Measurements from ENCODE around the gene RGP1. TPM values are rescaled to one million over a fixed set of nuclear protein-coding genes. Genes with fewer than 3 reads are reported as not detected.

RGP1 gene, protein sequence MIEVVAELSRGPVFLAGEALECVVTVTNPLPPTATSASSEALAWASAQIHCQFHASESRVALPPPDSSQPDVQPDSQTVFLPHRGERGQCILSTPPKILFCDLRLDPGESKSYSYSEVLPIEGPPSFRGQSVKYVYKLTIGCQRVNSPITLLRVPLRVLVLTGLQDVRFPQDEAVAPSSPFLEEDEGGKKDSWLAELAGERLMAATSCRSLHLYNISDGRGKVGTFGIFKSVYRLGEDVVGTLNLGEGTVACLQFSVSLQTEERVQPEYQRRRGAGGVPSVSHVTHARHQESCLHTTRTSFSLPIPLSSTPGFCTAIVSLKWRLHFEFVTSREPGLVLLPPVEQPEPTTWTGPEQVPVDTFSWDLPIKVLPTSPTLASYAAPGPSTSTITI
- polyA plus RNA-seq (ENCODE audit: insufficient read length in 3 of 3), result 10 to 100 TPM; 28.7 to 31.8 (median 31.1) TPM
- long read RNA-seq, donor 1, full-length matches to known transcripts, result 3 of 3 reads
- long read RNA-seq, donor 1, partial matches to known transcripts, result 0 of 3 reads
- long read RNA-seq, donor 1, other reads (novel, unspliced or antisense), result 0 of 3 reads
- long read RNA-seq, donor 2, full-length matches to known transcripts, result 4 of 4 reads
- long read RNA-seq, donor 2, partial matches to known transcripts, result 0 of 4 reads
- long read RNA-seq, donor 2, other reads (novel, unspliced or antisense), result 0 of 4 reads
- long read RNA-seq, donor 3, full-length matches to known transcripts, result 4 of 4 reads
- long read RNA-seq, donor 3, partial matches to known transcripts, result 0 of 4 reads
- long read RNA-seq, donor 3, other reads (novel, unspliced or antisense), result 0 of 4 reads
- long read RNA-seq, donor 4, full-length matches to known transcripts, result 3 of 3 reads
- long read RNA-seq, donor 4, partial matches to known transcripts, result 0 of 3 reads
- long read RNA-seq, donor 4, other reads (novel, unspliced or antisense), result 0 of 3 reads
- long read RNA-seq, donor 5, full-length matches to known transcripts, result 3 of 3 reads
- long read RNA-seq, donor 5, partial matches to known transcripts, result 0 of 3 reads
- long read RNA-seq, donor 5, other reads (novel, unspliced or antisense), result 0 of 3 reads
- long read RNA-seq, donor 6, full-length matches to known transcripts, result 12 of 12 reads
- long read RNA-seq, donor 6, partial matches to known transcripts, result 0 of 12 reads
- long read RNA-seq, donor 6, other reads (novel, unspliced or antisense), result 0 of 12 reads
- long read RNA-seq, donor 7, full-length matches to known transcripts, result 6 of 6 reads
- long read RNA-seq, donor 7, partial matches to known transcripts, result 0 of 6 reads
- long read RNA-seq, donor 7, other reads (novel, unspliced or antisense), result 0 of 6 reads
- long read RNA-seq, donor 8, full-length matches to known transcripts, result 3 of 3 reads
- long read RNA-seq, donor 8, partial matches to known transcripts, result 0 of 3 reads
- long read RNA-seq, donor 8, other reads (novel, unspliced or antisense), result 0 of 3 reads
- long read RNA-seq, donor 9, full-length matches to known transcripts, result 3 of 3 reads
- long read RNA-seq, donor 9, partial matches to known transcripts, result 0 of 3 reads
- long read RNA-seq, donor 9, other reads (novel, unspliced or antisense), result 0 of 3 reads
- long read RNA-seq, donor 10, full-length matches to known transcripts, result 6 of 6 reads
- long read RNA-seq, donor 10, partial matches to known transcripts, result 0 of 6 reads
- long read RNA-seq, donor 10, other reads (novel, unspliced or antisense), result 0 of 6 reads
- long read RNA-seq, donor 11, full-length matches to known transcripts, result 4 of 4 reads
- long read RNA-seq, donor 11, partial matches to known transcripts, result 0 of 4 reads
- long read RNA-seq, donor 11, other reads (novel, unspliced or antisense), result 0 of 4 reads
- long read RNA-seq, donor 12, full-length matches to known transcripts, result 8 of 13 reads
- long read RNA-seq, donor 12, partial matches to known transcripts, result 5 of 13 reads
- long read RNA-seq, donor 12, other reads (novel, unspliced or antisense), result 0 of 13 reads
- long read RNA-seq, donor 13, full-length matches to known transcripts, result 3 of 3 reads
- long read RNA-seq, donor 13, partial matches to known transcripts, result 0 of 3 reads
- long read RNA-seq, donor 13, other reads (novel, unspliced or antisense), result 0 of 3 reads
- long read RNA-seq, donor 14, result 0 reads
- long read RNA-seq, donor 15, full-length matches to known transcripts, result 9 of 18 reads
- long read RNA-seq, donor 15, partial matches to known transcripts, result 9 of 18 reads
- long read RNA-seq, donor 15, other reads (novel, unspliced or antisense), result 0 of 18 reads
- long read RNA-seq, donor 16, full-length matches to known transcripts, result 5 of 11 reads
- long read RNA-seq, donor 16, partial matches to known transcripts, result 6 of 11 reads
- long read RNA-seq, donor 16, other reads (novel, unspliced or antisense), result 0 of 11 reads

- peak; percentile 76 for DNase-seq
Measured at GRCh38 chr9:35748858-35749514, at the start of gene RGP1, which contains the start of gene GBA2. Gene RGP1, plus strand, starts transcription at chr9:35749287. Its CDS starts 469 bp downstream, at chr9:35749756. Gene GBA2, minus strand, starts transcription at chr9:35749228. Its CDS starts 524 bp downstream, at chr9:35748704.

- no peak for DNase-seq
Measured at GRCh38 chr9:35700031-35700430, 49.1 kb upstream of the RGP1 start.

GRCh38 chr9:35700942-35701341, 48.1 kb upstream of the RGP1 start:
- no peak for DNase-seq

- no peak for DNase-seq
Measured at GRCh38 chr9:35702696-35703095, 46.4 kb upstream of the RGP1 start.

DNA sequence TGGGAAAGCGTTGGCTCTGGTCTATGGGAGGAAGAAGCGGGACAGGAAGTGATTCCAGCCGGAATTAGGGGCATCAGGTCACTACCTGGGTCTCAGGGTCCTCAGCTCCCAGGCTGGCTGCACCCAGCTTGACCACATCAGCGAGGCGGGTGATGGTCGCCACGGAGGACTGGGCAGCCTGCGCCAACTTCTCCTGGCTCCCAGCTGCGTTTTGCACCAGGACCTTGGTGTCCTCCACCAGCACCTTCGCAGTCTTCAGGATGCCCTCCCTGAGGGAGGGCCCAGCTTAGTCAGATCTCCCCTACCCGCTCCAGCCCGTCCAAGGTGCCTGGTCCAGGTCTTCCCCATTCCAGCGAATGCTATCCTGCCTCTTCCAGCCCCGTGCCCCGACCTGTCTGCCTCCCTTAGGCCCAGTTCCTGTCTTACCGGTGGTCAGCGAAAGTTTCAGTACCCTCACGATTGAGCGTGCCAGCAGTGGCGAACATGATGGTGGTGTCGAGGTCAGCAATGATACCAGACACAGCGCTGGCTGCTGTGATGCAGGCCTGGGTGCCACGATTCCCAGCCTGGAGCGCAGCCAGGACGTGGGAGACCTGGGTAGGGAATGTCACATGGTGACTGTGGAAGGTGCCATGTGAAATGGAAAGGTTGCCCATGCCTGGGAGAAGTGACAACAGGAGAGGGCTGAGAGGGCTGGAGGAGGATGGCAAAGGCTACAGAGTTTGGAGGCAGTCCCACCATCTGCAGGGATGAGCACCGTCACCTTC, 45.0 kb upstream of the RGP1 start:
- no peak for DNase-seq

DNA sequence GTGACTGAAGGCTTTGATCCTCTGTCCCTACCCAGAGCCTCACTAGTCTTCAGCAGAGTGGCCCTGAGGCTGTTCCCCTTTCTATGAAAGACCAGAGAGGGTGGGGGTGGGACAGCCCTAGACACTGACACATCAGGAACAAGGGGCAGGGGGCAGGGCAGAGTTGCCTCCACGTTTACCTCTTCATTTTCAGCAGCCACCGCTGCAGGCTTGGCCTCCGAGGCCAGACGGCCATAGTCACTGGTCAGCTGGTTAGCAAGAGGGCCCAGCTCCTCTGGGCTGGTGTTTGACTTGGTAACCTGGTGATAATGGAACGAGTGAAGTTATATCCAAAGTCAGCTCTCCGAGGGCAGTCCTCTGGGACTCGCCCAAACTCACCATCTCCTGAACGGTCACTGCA, 43.7 kb upstream of the RGP1 start:
- DNase-seq, result no peak

DNA sequence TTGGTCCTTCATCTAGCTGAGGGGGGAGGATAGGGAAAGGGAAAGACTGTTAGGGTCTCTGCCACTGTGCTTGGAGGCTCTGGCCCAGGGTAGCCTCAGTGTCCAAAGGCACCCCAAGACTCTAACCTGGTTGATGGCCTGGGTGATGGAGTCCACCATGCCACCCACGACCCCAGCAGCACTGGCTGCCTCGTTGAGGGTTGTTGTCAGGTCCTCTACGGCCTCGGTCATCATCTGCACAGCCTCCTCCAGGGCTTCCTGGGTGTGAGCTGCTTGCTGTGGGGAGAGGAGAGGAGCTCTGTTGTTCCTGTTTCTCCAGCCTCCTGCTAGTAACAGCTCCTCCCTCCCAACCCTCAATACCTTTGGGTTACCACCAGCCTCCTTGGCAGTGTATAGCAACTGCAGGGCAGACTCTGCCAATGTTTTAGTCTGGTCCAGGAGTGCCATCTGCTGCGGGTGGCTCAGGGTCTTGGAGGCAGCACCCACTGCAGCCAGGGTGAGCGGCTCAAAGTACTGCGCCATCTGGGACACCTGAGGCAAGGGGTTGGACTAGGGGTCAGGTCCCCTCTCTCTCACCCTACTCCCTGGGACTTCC, 43.2 kb upstream of the RGP1 start:
- no peak for DNase-seq

DNA sequence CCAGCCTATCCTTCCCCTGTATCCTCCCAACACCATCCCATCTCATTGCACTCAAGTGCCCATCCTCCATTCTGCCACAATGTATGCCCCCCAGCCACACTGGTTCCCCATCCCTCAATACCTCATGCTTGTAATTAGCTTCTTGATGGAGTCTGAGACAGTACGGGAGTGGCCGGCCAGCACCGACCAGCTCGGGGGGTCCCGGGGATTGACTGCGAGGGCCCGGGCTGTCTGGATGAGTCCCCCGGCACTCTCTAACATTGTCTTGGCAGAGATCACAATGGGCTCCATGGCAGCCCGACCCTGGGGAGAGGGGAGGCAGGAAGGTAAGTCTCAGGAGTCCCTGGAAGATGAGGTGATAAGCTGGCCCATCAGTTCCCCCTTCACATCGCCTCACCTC, 42.1 kb upstream of the RGP1 start:
- no peak for DNase-seq

DNA sequence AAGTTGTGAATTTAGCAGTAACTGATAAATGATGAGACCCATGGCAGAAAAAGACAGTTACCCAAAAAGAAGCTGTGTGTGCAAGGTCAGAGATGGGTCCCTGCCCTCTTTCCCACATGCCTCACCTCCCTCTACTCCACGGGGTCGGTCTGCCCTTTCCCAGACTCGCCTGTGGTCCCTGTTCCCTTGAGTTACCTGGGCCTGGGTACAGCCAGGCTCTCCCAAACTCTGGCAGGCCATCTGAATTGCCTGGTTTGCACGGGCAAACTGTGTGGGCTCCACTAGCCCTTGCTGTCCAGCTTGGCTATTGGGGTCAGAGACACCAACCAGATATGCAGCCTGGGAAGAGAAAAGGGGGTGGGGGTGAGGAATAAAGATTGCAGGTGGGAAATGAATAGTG, 40.9 kb upstream of the RGP1 start:
- no peak for DNase-seq

GRCh38 chr9:35710818-35711500, 38.1 kb upstream of the RGP1 start:
- no peak for DNase-seq

- DNase-seq, result no peak
Measured at GRCh38 chr9:35711501-35712428, 37.3 kb upstream of the RGP1 start.

DNA sequence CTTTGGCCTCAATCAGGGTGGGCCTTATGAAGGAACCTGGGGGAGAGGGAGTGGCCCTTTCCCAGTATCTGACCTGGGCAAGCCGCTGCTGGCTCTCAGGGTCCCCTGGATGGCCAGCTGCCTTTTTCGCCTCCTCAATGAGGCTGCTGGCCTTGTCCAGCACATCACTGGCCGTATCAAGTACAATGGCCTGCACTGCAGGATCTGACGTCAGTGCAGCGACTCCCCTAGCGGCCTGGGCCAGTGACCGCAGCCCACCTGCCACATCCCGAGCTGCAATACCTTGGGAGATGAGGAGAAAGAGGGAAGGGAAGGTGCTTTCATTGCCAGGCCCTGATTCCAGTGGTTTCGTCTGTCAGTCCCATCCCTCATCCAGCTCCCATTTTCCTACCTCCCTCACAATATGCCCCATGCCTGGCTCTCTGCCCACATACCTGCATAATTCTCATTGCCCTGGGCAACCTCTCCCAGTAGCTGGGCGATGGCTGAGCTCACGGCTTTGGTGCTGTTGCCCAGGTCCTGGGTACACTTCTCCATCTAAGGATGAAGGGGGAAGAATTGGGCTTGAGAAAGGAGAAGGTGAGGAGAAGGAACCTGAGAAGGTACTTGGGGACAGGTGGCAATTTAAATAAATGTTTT, 36.2 kb upstream of the RGP1 start:
- no peak for DNase-seq

GRCh38 chr9:35713578-35713977, 35.5 kb upstream of the RGP1 start:
- DNase-seq, result no peak

- DNase-seq, result no peak
Measured at GRCh38 chr9:35714123-35714522, 35.0 kb upstream of the RGP1 start.

- no peak for DNase-seq
Measured at GRCh38 chr9:35714579-35715252, 34.4 kb upstream of the RGP1 start.
